OCI-LY7 (cell line): ENCODE data around the gene KCNJ8.

Experiments
- CTCF ChIP-seq: fragments of 200-600 bp; sonication (generic); conservative IDR thresholded peaks from 2 replicates; pipeline ENCODE4 v1.5.1; 2014; ENCODE audit warnings: mild to moderate bottlenecking, antibody characterized with exemption, low read length, moderate library complexity, mixed read lengths
- EZH2phosphoT487 ChIP-seq: fragments of 200-600 bp; sonication (generic); IDR thresholded peaks from 2 replicates; pipeline ENCODE4 v1.6.1; 2018; ENCODE audit warnings: low read depth, borderline replicate concordance, mild to moderate bottlenecking, mixed run types, antibody characterized with exemption, low read length, moderate library complexity, mixed read lengths

GRCh38 chr12:21813751-21814150, 39.2 kb upstream of the KCNJ8 start:
- TF ChIP-seq CTCF (no peak), EZH2phosphoT487 (no peak)
